Measurements from ENCODE around the gene P2RY11.

DNA sequence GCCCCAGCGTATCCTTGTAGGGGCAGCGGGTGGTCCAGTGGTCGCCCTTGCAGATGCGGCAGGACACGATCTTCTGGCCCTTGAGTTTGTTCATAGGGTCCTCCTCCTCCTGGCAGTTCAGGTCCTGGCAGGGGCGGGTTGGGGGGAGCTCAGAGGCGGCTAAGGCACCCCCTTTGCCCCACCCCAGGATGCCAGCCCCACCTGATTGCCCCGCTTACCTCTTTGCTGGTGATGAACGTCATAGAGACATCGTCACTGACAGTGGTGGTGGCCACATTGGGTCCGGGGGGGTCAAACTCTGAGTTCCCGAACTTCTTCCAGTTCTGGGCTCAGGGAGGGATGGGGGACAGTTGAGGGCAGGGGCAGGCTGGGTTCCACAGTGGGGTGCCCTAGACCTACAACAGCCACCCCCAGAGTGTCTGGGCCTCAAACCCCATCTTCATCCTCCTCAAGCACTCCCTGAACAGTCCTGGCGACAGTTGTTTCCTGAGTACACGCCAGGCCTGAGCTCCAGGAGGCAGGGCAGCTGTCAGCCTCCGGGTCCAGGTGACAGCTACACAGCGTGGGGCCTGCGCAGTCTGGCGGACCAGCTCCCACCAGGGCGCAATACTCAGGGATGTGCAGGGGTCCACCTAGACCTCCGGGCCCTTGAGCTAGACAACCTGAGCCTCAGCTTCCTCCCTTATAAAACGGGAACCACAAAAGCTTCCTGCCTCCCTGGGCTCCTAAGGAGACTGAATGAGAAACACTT, 5.5 kb downstream of the P2RY11 start:
- TF ChIP-seq EZH2 (IDR thresholded peaks at IDR 0.05; ENCODE audit: low read depth): no peak
- TF ChIP-seq, protein P1, sequence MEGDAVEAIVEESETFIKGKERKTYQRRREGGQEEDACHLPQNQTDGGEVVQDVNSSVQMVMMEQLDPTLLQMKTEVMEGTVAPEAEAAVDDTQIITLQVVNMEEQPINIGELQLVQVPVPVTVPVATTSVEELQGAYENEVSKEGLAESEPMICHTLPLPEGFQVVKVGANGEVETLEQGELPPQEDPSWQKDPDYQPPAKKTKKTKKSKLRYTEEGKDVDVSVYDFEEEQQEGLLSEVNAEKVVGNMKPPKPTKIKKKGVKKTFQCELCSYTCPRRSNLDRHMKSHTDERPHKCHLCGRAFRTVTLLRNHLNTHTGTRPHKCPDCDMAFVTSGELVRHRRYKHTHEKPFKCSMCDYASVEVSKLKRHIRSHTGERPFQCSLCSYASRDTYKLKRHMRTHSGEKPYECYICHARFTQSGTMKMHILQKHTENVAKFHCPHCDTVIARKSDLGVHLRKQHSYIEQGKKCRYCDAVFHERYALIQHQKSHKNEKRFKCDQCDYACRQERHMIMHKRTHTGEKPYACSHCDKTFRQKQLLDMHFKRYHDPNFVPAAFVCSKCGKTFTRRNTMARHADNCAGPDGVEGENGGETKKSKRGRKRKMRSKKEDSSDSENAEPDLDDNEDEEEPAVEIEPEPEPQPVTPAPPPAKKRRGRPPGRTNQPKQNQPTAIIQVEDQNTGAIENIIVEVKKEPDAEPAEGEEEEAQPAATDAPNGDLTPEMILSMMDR (conservative IDR thresholded peaks at IDR 0.05): no peak

All from PC-9 (cell line).